AG04450 (cell line): ENCODE data around the gene CENPP. TPM values are rescaled to one million over a fixed set of nuclear protein-coding genes. Genes with fewer than 3 reads are reported as not detected.

Source experiments
- CTCF ChIA-PET: fragments of 300-600, 350-600 bp; formaldehyde crosslinking; extraction: SDS; loops from one replicate; lab custom pipeline; 2022; ENCODE audit warnings: antibody characterized with exemption, inconsistent platforms; lab: Charles Lee
- POLR2A ChIA-PET: fragments of 350-600 bp; formaldehyde crosslinking; extraction: SDS; loops from one replicate; lab custom pipeline; 2021; ENCODE audit warnings: antibody characterized with exemption, inconsistent platforms; lab: Yijun Ruan, JAX
- DNase-seq: peaks from one replicate; pipeline ENCODE4 v3.0.0-alpha.2; 2011; ENCODE audit warnings: low read depth, low spot score
- H3K27ac ChIP-seq: one replicate; pipeline ENCODE4 v1.5.1; 2012; ENCODE audit warnings: low read depth, low read length, control low read depth
- H3K27me3 ChIP-seq: one replicate; pipeline ENCODE4 v1.6.0; 2012; ENCODE audit warnings: low read length; ENCODE audit not compliant: control insufficient read depth, insufficient read depth
- H3K4me3 ChIP-seq: 2 replicates; pipeline ENCODE4 v1.5.1; 2011; ENCODE audit warnings: mild to moderate bottlenecking, low read depth, low read length, control low read depth
- H3K9me3 ChIP-seq: 2 replicates; pipeline ENCODE4 v1.5.1; 2012; ENCODE audit warnings: low read length; ENCODE audit not compliant: control insufficient read depth, insufficient read depth
- CTCF ChIP-seq: IDR thresholded peaks from 2 replicates; pipeline ENCODE4 v1.5.1; 2011; ENCODE audit warnings: low read depth, low read length, control low read depth, inconsistent platforms
- polyA plus RNA-seq: library from polyadenylated mRNA; depleted of rRNA; stranded (reverse); fragments of >200 nt; gene quantifications from 2 replicates; pipeline ENCODE4 v1.2.3, GENCODE V29; 2011

The CENPP gene
- polyA plus RNA-seq, 1 experiment: 4.4 TPM

- POLR2A ChIA-PET: no interaction called here
- no peak for DNase-seq
- CTCF ChIA-PET: no interaction called here
- no peak for TF ChIP-seq CTCF
- H3K27me3 ChIP-seq: no peaks in the 10 kb centered on the region
- no peak overlapping the region for H3K4me3 ChIP-seq
- no peaks in the 10 kb centered on the region for H3K9me3 ChIP-seq
- H3K27ac ChIP-seq: no peak overlapping the region
Measured at GRCh38 chr9:92422611-92423338, 97.0 kb downstream of the CENPP start.

GRCh38 chr9:92423612-92424011 lies 97.9 kb downstream of the CENPP start:
- ChIA-PET CTCF (no interaction called here), POLR2A (no interaction called here)
- Histone ChIP-seq H3K27me3 (no peaks in the 10 kb centered on the region), H3K27ac (no peak overlapping the region), H3K4me3 (no peak overlapping the region), H3K9me3 (no peaks in the 10 kb centered on the region)
- no peak for DNase-seq
- TF ChIP-seq CTCF: no peak

GRCh38 chr9:92424340-92424739 lies 98.6 kb downstream of the CENPP start, which contains the start of gene OMD:
Gene OMD (minus strand): TSS chr9:92424471. CDS start chr9:92417558, 6,913 bp downstream.
- Histone ChIP-seq H3K4me3 (no peak within 1 kb of the TSS), H3K27ac (no peak within 1 kb of the TSS), H3K27me3 (no peaks in the 10 kb centered on the region), H3K9me3 (no peaks in the 10 kb centered on the region)
- ChIA-PET CTCF (interaction anchor here (1.2 kb wide), 1 partner anchor 96 kb away, joined by 3 read pairs; no protein-coding TSS in a partner anchor), POLR2A (no interaction called here)
- TF ChIP-seq CTCF: no peak
- no peak for DNase-seq

GRCh38 chr9:92425474-92425873 lies 99.7 kb downstream of the CENPP start:
- Histone ChIP-seq H3K27ac (no peak overlapping the region), H3K27me3 (no peaks in the 10 kb centered on the region), H3K4me3 (no peak overlapping the region), H3K9me3 (no peaks in the 10 kb centered on the region)
- POLR2A ChIA-PET: no interaction called here
- CTCF ChIA-PET: interaction anchor here (2.0 kb wide), 1 partner anchor 14 kb away, joined by 10 read pairs; no protein-coding TSS in a partner anchor
- DNase-seq: no peak
- TF ChIP-seq CTCF: no peak

GRCh38 chr9:92426501-92427145 lies 100.9 kb downstream of the CENPP start:
- no peaks in the 10 kb centered on the region for H3K27me3 ChIP-seq
- CTCF ChIA-PET: interaction anchor here (2.0 kb wide), 1 partner anchor 13 kb away, joined by 10 read pairs; no protein-coding TSS in a partner anchor
- TF ChIP-seq CTCF: no peak
- no peak overlapping the region for H3K4me3 ChIP-seq
- no peaks in the 10 kb centered on the region for H3K9me3 ChIP-seq
- POLR2A ChIA-PET: no interaction called here
- no peak overlapping the region for H3K27ac ChIP-seq
- DNase-seq: no peak
